ENCODE measurements around the gene ACTMAP. TPM values are rescaled to one million over a fixed set of nuclear protein-coding genes. Genes with fewer than 3 reads are reported as not detected.

ACTMAP gene
- total and polyA plus RNA-seq, 5 donors from 2014 or later, result 2.1 to 5.5 (median 3.1) TPM

DNA sequence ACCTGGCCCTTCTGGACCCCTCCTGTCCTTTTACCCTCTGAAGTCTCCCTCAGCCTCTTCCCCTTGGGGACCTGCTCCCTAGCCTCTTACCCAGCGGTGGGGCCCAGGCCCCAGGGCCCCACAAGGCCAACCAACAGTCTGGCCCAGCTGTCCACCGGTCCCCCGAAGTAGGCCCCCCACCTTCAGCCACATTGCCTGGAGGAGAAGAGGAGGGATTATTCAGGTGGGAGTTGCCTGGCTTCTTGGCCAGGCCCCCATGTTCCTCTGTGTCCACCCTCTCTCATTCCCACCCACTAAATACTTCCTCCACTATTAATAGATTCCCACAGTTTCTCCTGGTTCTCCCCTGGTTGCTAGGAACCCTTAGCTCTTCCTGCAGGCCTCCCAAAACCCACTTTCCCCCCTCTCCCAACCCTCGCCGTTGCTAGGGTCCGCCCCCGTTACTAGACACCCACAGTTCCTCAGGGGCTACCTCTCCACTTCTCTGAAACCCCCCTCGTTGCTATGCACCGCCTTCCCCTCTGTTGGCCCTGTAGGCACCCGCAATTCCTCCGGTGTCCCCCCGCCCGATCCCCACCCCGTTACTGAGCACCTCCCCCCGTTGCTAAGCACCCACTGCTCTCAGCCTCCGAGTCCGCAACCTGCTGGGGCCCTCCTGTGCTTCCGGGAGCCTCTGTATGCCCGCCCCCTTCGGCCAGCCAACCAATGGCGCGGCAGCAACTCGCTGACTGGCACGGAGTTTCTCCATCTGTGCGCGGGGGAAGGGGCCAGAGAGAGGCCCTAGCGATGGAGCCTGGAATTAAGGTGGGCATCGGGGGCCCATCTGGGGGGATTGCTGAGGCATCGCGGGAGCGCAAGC is 35.6 kb downstream of the ACTMAP start:
- Mint-ChIP-seq H3K4me1 (peaks cover 4 to 63% (median 30%) of the 10 kb centered on the region in 4 donors), H3K36me3 (peaks cover 8% of the 10 kb centered on the region), H3K4me3 (peak overlapping the region; percentile 91 to 95 (median 94)), H3K27me3 (no peaks in the 10 kb centered on the region), H3K9me3 (no peaks in the 10 kb centered on the region), H3K27ac (peak overlapping the region; percentile 92 to 97 (median 95))
- H3K9me3 ChIP-seq (ENCODE audit: control insufficient read depth in 2 of 2, low read length in 2 of 2), result no peaks in the 10 kb centered on the region
- H3K27me3 ChIP-seq (ENCODE audit: control insufficient read depth, insufficient read depth, low read length), result no peaks in the 10 kb centered on the region
- ATAC-seq (ENCODE audit: low read depth in 2 of 2), result peak; percentile 79 to 81
- peak overlapping the region; percentile 94 for H3K27ac ChIP-seq (ENCODE audit: insufficient read depth, low read length, poor library complexity, severe bottlenecking)
- peaks cover 7% of the 10 kb centered on the region for H3K36me3 ChIP-seq (ENCODE audit: control insufficient read depth, insufficient read depth, low read length)
- peaks cover 55% of the 10 kb centered on the region for H3K4me1 ChIP-seq (ENCODE audit: control insufficient read depth, insufficient read depth, low read length, poor library complexity, severe bottlenecking)
- H3K4me3 ChIP-seq (ENCODE audit: low read depth, low read length), result peak overlapping the region; percentile 92
- peak; percentile 92 to 94 (median 94) for DNase-seq

- Histone ChIP-seq H3K27me3 (ENCODE audit: control insufficient read depth, insufficient read depth, low read length) (no peaks in the 10 kb centered on the region), H3K4me3 (ENCODE audit: low read depth, low read length) (peak overlapping the region; percentile 75), H3K36me3 (ENCODE audit: control insufficient read depth, insufficient read depth, low read length) (peaks cover 7% of the 10 kb centered on the region), H3K4me1 (ENCODE audit: control insufficient read depth, insufficient read depth, low read length, poor library complexity, severe bottlenecking) (peaks cover 47% of the 10 kb centered on the region), H3K9me3 (ENCODE audit: control insufficient read depth in 2 of 2, low read length in 2 of 2) (no peaks in the 10 kb centered on the region), H3K27ac (ENCODE audit: insufficient read depth, low read length, poor library complexity, severe bottlenecking) (peak overlapping the region; percentile 94)
- peak overlapping the region; percentile 76 to 91 (median 81) for H3K27ac Mint-ChIP-seq
- ATAC-seq (ENCODE audit: low read depth in 2 of 2) (no peak), DNase-seq (no peak)
- peaks cover 4 to 57% (median 30%) of the 10 kb centered on the region in 4 donors for H3K4me1 Mint-ChIP-seq
- H3K4me3 Mint-ChIP-seq, result peak overlapping the region; percentile 48 to 83 (median 81)
- H3K36me3 Mint-ChIP-seq, result peaks cover 13% of the 10 kb centered on the region
- H3K27me3 Mint-ChIP-seq, result no peaks in the 10 kb centered on the region
- H3K9me3 Mint-ChIP-seq, result no peaks in the 10 kb centered on the region
Observed at GRCh38 chr19:40713939-40714338, 36.3 kb downstream of the ACTMAP start.

GRCh38 chr19:40709817-40710216 is 40.5 kb downstream of the ACTMAP start:
- Histone ChIP-seq H3K27ac (ENCODE audit: insufficient read depth, low read length, poor library complexity, severe bottlenecking) (no peak overlapping the region), H3K4me1 (ENCODE audit: control insufficient read depth, insufficient read depth, low read length, poor library complexity, severe bottlenecking) (peaks cover 10% of the 10 kb centered on the region), H3K27me3 (ENCODE audit: control insufficient read depth, insufficient read depth, low read length) (no peaks in the 10 kb centered on the region), H3K36me3 (ENCODE audit: control insufficient read depth, insufficient read depth, low read length) (peaks cover 33% of the 10 kb centered on the region), H3K9me3 (ENCODE audit: control insufficient read depth in 2 of 2, low read length in 2 of 2) (no peaks in the 10 kb centered on the region), H3K4me3 (ENCODE audit: low read depth, low read length) (no peak overlapping the region)
- no peak for DNase-seq
- H3K4me1 Mint-ChIP-seq, result peaks cover 0 to 24% (median 10%) of the 10 kb centered on the region in 4 donors
- no peak for ATAC-seq (ENCODE audit: low read depth in 2 of 2)
- H3K4me3 Mint-ChIP-seq, result no peak overlapping the region
- H3K27ac Mint-ChIP-seq, result peak overlapping the region in 1 of 3 donors; percentile 14
- no peaks in the 10 kb centered on the region for H3K9me3 Mint-ChIP-seq
- peaks cover 20% of the 10 kb centered on the region for H3K36me3 Mint-ChIP-seq
- no peaks in the 10 kb centered on the region for H3K27me3 Mint-ChIP-seq

- Histone ChIP-seq H3K9me3 (ENCODE audit: control insufficient read depth in 2 of 2, low read length in 2 of 2) (no peaks in the 10 kb centered on the region), H3K27me3 (ENCODE audit: control insufficient read depth, insufficient read depth, low read length) (no peaks in the 10 kb centered on the region), H3K4me3 (ENCODE audit: low read depth, low read length) (no peak overlapping the region), H3K4me1 (ENCODE audit: control insufficient read depth, insufficient read depth, low read length, poor library complexity, severe bottlenecking) (no peaks in the 10 kb centered on the region), H3K36me3 (ENCODE audit: control insufficient read depth, insufficient read depth, low read length) (peaks cover 54% of the 10 kb centered on the region), H3K27ac (ENCODE audit: insufficient read depth, low read length, poor library complexity, severe bottlenecking) (no peak overlapping the region)
- DNase-seq (no peak), ATAC-seq (ENCODE audit: low read depth in 2 of 2) (no peak)
- Mint-ChIP-seq H3K4me3 (no peak overlapping the region), H3K9me3 (no peaks in the 10 kb centered on the region), H3K36me3 (peaks cover 34% of the 10 kb centered on the region), H3K27ac (peak overlapping the region in 1 of 3 donors; percentile 38), H3K4me1 (peaks cover 0 to 16% (median 5%) of the 10 kb centered on the region in 4 donors), H3K27me3 (no peaks in the 10 kb centered on the region)
Observed at GRCh38 chr19:40707615-40708014, 42.7 kb downstream of the ACTMAP start.

DNA sequence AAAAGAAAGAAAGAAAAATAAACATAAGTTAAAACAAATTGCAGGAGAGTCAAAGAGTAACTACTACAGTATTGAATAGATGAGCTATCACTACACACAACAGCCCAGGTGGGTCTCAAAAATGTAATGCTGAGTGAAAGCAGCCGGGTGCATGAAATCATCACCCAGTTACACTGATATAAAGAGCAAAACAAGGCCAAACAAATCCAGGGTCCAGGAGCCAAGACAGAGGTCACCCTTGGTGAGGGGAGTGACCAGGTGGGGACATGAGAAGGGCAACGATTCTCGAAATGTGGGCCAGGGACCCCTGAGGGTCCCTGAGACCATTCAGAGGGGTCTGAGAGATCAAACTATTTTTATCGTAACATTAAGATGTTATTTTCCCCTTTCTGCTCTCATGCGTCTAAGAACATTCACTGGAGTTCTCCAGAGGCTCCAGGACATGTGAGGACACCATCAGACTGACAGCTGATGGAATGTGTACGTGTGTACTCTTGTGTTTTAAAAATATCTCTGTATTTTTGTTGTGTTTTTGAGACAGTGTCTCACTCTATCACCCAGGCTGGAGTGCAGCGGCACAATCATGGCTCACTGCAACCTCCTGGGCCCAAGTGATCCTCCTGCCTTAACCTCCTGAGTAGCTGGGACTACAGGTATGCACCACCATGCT is 44.2 kb downstream of the ACTMAP start:
- Mint-ChIP-seq H3K27ac (peak overlapping the region in 1 of 3 donors; percentile 40), H3K4me3 (no peak overlapping the region)

GRCh38 chr19:40705362-40705651 is 45.0 kb downstream of the ACTMAP start:
- Mint-ChIP-seq H3K36me3 (peaks cover 41% of the 10 kb centered on the region), H3K27ac (no peak overlapping the region)

More for the DNA sequence above, 44.2 kb downstream of the ACTMAP start:
- DNase-seq (no peak), ATAC-seq (ENCODE audit: low read depth in 2 of 2) (no peak)
- Histone ChIP-seq H3K9me3 (ENCODE audit: control insufficient read depth in 2 of 2, low read length in 2 of 2) (no peaks in the 10 kb centered on the region), H3K27ac (ENCODE audit: insufficient read depth, low read length, poor library complexity, severe bottlenecking) (no peak overlapping the region), H3K4me1 (ENCODE audit: control insufficient read depth, insufficient read depth, low read length, poor library complexity, severe bottlenecking) (no peaks in the 10 kb centered on the region), H3K27me3 (ENCODE audit: control insufficient read depth, insufficient read depth, low read length) (no peaks in the 10 kb centered on the region), H3K36me3 (ENCODE audit: control insufficient read depth, insufficient read depth, low read length) (peaks cover 69% of the 10 kb centered on the region), H3K4me3 (ENCODE audit: low read depth, low read length) (no peak overlapping the region)
- Mint-ChIP-seq H3K36me3 (peaks cover 37% of the 10 kb centered on the region), H3K9me3 (no peaks in the 10 kb centered on the region), H3K4me1 (peaks cover 0 to 5% (median 2%) of the 10 kb centered on the region in 4 donors), H3K27me3 (no peaks in the 10 kb centered on the region)

GRCh38 chr19:40704491-40705361 is 45.6 kb downstream of the ACTMAP start:
- Histone ChIP-seq H3K9me3 (ENCODE audit: control insufficient read depth in 2 of 2, low read length in 2 of 2) (no peaks in the 10 kb centered on the region), H3K27me3 (ENCODE audit: control insufficient read depth, insufficient read depth, low read length) (no peaks in the 10 kb centered on the region), H3K27ac (ENCODE audit: insufficient read depth, low read length, poor library complexity, severe bottlenecking) (no peak overlapping the region), H3K4me1 (ENCODE audit: control insufficient read depth, insufficient read depth, low read length, poor library complexity, severe bottlenecking) (no peaks in the 10 kb centered on the region), H3K36me3 (ENCODE audit: control insufficient read depth, insufficient read depth, low read length) (peaks cover 68% of the 10 kb centered on the region), H3K4me3 (ENCODE audit: low read depth, low read length) (no peak overlapping the region)
- DNase-seq (no peak), ATAC-seq (ENCODE audit: low read depth in 2 of 2) (no peak)
- no peaks in the 10 kb centered on the region for H3K27me3 Mint-ChIP-seq
- H3K4me1 Mint-ChIP-seq, result peaks cover 0 to 5% (median under 1%) of the 10 kb centered on the region in 4 donors
- H3K27ac Mint-ChIP-seq, result peak overlapping the region in 1 of 3 donors; percentile 71
- H3K9me3 Mint-ChIP-seq, result no peaks in the 10 kb centered on the region
- H3K4me3 Mint-ChIP-seq, result no peak overlapping the region
- peaks cover 41% of the 10 kb centered on the region for H3K36me3 Mint-ChIP-seq

More at GRCh38 chr19:40705362-40705651, 45.0 kb downstream of the ACTMAP start:
- Histone ChIP-seq H3K27ac (ENCODE audit: insufficient read depth, low read length, poor library complexity, severe bottlenecking) (no peak overlapping the region), H3K4me1 (ENCODE audit: control insufficient read depth, insufficient read depth, low read length, poor library complexity, severe bottlenecking) (no peaks in the 10 kb centered on the region), H3K36me3 (ENCODE audit: control insufficient read depth, insufficient read depth, low read length) (peaks cover 69% of the 10 kb centered on the region), H3K4me3 (ENCODE audit: low read depth, low read length) (no peak overlapping the region), H3K9me3 (ENCODE audit: control insufficient read depth in 2 of 2, low read length in 2 of 2) (no peaks in the 10 kb centered on the region), H3K27me3 (ENCODE audit: control insufficient read depth, insufficient read depth, low read length) (no peaks in the 10 kb centered on the region)
- ATAC-seq (ENCODE audit: low read depth in 2 of 2) (no peak), DNase-seq (no peak)
- no peak overlapping the region for H3K4me3 Mint-ChIP-seq
- H3K27me3 Mint-ChIP-seq, result no peaks in the 10 kb centered on the region
- no peaks in the 10 kb centered on the region for H3K9me3 Mint-ChIP-seq
- peaks cover 0 to 5% (median under 1%) of the 10 kb centered on the region in 4 donors for H3K4me1 Mint-ChIP-seq
